GM23338 (cell line): ENCODE measurements around the gene SLC25A47. TPM values are rescaled to one million over a fixed set of nuclear protein-coding genes. Genes with fewer than 3 reads are reported as not detected.

Experiments
- ATAC-seq: fragments of 200-7000 bp; cut with Tn5 transposase; 3 replicates; pipeline ENCODE4 v1.9.1; 2020
- DNase-seq: peaks from one replicate; pipeline ENCODE4 v3.0.0-alpha.2; 2015; ENCODE audit warnings: low spot score
- H2AFZ ChIP-seq: fragments of 200-600 bp; sonication (generic); 2 replicates; pipeline ENCODE4 v1.8.0; 2016; ENCODE audit warnings: antibody characterized with exemption, mild to moderate bottlenecking, moderate library complexity
- H3F3A ChIP-seq: fragments of 200-600 bp; sonication (generic); replicated peaks from 2 replicates; pipeline ENCODE4 v1.8.0; 2017; ENCODE audit warnings: antibody characterized with exemption, mixed run types, low read depth
- H3K27ac ChIP-seq: fragments of 200-600 bp; sonication (generic); 2 replicates; pipeline ENCODE4 v1.6.1; 2016; ENCODE audit warnings: low read depth
- H3K27me3 ChIP-seq: fragments of 200-600 bp; sonication (generic); 2 replicates; pipeline ENCODE4 v1.8.0; 2016; ENCODE audit warnings: mild to moderate bottlenecking, mixed run types, moderate library complexity; ENCODE audit not compliant: insufficient read depth
- H3K36me3 ChIP-seq: fragments of 200-600 bp; sonication (generic); 2 replicates; pipeline ENCODE4 v1.8.0; 2016; ENCODE audit warnings: mild to moderate bottlenecking; ENCODE audit not compliant: insufficient read depth
- H3K4me1 ChIP-seq: fragments of 200-600 bp; sonication (generic); 2 replicates; pipeline ENCODE4 v1.8.0; 2016; ENCODE audit warnings: mild to moderate bottlenecking, moderate library complexity; ENCODE audit not compliant: insufficient read depth
- H3K4me2 ChIP-seq: fragments of 200-600 bp; sonication (generic); 2 replicates; pipeline ENCODE4 v1.7.1; 2017; ENCODE audit warnings: mixed run types
- H3K4me3 ChIP-seq: fragments of 200-600 bp; sonication (generic); 2 replicates; pipeline ENCODE4 v1.6.1; 2016; ENCODE audit warnings: mixed run types
- H3K79me2 ChIP-seq: fragments of 200-600 bp; sonication (generic); replicated peaks from 2 replicates; pipeline ENCODE4 v1.8.0; 2017; ENCODE audit warnings: mild to moderate bottlenecking; ENCODE audit not compliant: insufficient read depth
- H3K9me2 ChIP-seq: fragments of 200-600 bp; sonication (generic); 2 replicates; pipeline ENCODE4 v1.8.0; 2017; ENCODE audit not compliant: insufficient read depth
- H4K20me1 ChIP-seq: fragments of 200-600 bp; sonication (generic); replicated peaks from 2 replicates; pipeline ENCODE4 v1.8.0; 2017; ENCODE audit warnings: mild to moderate bottlenecking; ENCODE audit not compliant: insufficient read depth
- H3K27ac Mint-ChIP-seq: 2 replicates; pipeline ENCODE4 v1.8.0; 2020; ENCODE audit warnings: inconsistent platforms, mild to moderate bottlenecking, moderate library complexity, mixed read lengths
- H3K27me3 Mint-ChIP-seq: 3 replicates; pipeline ENCODE4 v1.8.0; 2022; ENCODE audit warnings: low read depth, mild to moderate bottlenecking, moderate library complexity, mixed read lengths, inconsistent platforms; ENCODE audit not compliant: insufficient read depth, poor library complexity
- H3K36me3 Mint-ChIP-seq: 3 replicates; pipeline ENCODE4 v1.8.0; 2021; ENCODE audit warnings: low read depth, mild to moderate bottlenecking, inconsistent platforms, moderate library complexity, mixed read lengths
- H3K4me1 Mint-ChIP-seq: 3 replicates; pipeline ENCODE4 v1.8.0; 2020; ENCODE audit warnings: mild to moderate bottlenecking, inconsistent platforms, mixed read lengths
- H3K4me3 Mint-ChIP-seq: 3 replicates; pipeline ENCODE4 v1.8.0; 2021; ENCODE audit warnings: moderate library complexity, mild to moderate bottlenecking, inconsistent platforms, mixed read lengths
- H3K9me3 Mint-ChIP-seq: 3 replicates; pipeline ENCODE4 v1.8.0; 2020; ENCODE audit warnings: moderate library complexity, mild to moderate bottlenecking, inconsistent platforms, mixed read lengths
- CREB1 ChIP-seq: fragments of 250-450 bp; sonication (Bioruptor Pico); IDR thresholded peaks from 2 replicates; pipeline ENCODE4 v1.5.0; 2020; ENCODE audit warnings: low read depth, mild to moderate bottlenecking, moderate library complexity
- ETS1 ChIP-seq: IDR thresholded peaks from 2 replicates; pipeline ENCODE4 v1.6.1; 2016; ENCODE audit warnings: antibody characterized with exemption
- EZH2phosphoT487 ChIP-seq: fragments of 200-600 bp; sonication (generic); IDR thresholded peaks from one replicate; pipeline ENCODE4 v1.8.1; 2018; ENCODE audit warnings: antibody characterized with exemption; ENCODE audit not compliant: unreplicated experiment
- JUNB ChIP-seq: IDR thresholded peaks from one replicate; pipeline ENCODE4 v1.6.1; 2016; ENCODE audit warnings: antibody characterized with exemption; ENCODE audit not compliant: unreplicated experiment
- POLR2AphosphoS5 ChIP-seq: IDR thresholded peaks from 2 replicates; pipeline ENCODE4 v1.6.1; 2016; ENCODE audit warnings: antibody characterized with exemption, low read depth
- ZNF462 ChIP-seq: fragments of 250-450 bp; sonication (Bioruptor Pico); IDR thresholded peaks from 2 replicates; pipeline ENCODE4 v1.5.0; 2020; ENCODE audit warnings: mild to moderate bottlenecking, moderate library complexity
- polyA plus RNA-seq: library from polyadenylated mRNA; unstranded; fragments of >200 nt; fragmentation: Nextera tagmentation; extraction: Ambion mirVana; gene quantifications from 2 replicates; pipeline ENCODE4 v1.2.1, GENCODE V29; 2016
- total RNA-seq: library from RNA; depleted of rRNA; stranded (reverse); fragments of >200 nt; shearing (Covaris generic); gene quantifications from 2 replicates; pipeline ENCODE4 v1.2.3, GENCODE V29; 2014

SLC25A47 gene
- total and polyA plus RNA-seq, 2 experiments from 2014 or later = not detected

- H3K4me2 ChIP-seq = no peak overlapping the region
- ATAC-seq = no peak
- peaks cover 3% of the 10 kb centered on the region; the same call in 1 of the 2 replicates for H3K79me2 ChIP-seq
- H3K27me3 ChIP-seq = no peaks in the 10 kb centered on the region
- no peak for DNase-seq
- Mint-ChIP-seq H3K36me3 (peaks cover 90% of the 10 kb centered on the region), H3K27ac (no peak overlapping the region), H3K9me3 (no peaks in the 10 kb centered on the region), H3K4me1 (no peaks in the 10 kb centered on the region), H3K4me3 (no peak overlapping the region), H3K27me3 (peaks cover 4% of the 10 kb centered on the region)
- peaks cover 14% of the 10 kb centered on the region for H4K20me1 ChIP-seq
- H3K36me3 ChIP-seq = peaks cover 58% of the 10 kb centered on the region
- H3K9me2 ChIP-seq = no peaks in the 10 kb centered on the region
- no peak overlapping the region for H3K4me3 ChIP-seq
- H3K4me1 ChIP-seq = no peaks in the 10 kb centered on the region
- TF ChIP-seq POLR2AphosphoS5 (no peak), EZH2phosphoT487 (no peak), JUNB (no peak), ETS1 (no peak), ZNF462 (no peak), CREB1 (no peak)
- 0 out of 2 replicates have a peak, but pooled peaks cover 3% of the 10 kb centered on the region for H3F3A ChIP-seq
- H3K27ac ChIP-seq = no peak overlapping the region
- no peak overlapping the region for H2AFZ ChIP-seq
Observed at GRCh38 chr14:100364403-100364802, 41.3 kb downstream of the SLC25A47 start.
